Stimulated activated CD8-positive, alpha-beta memory T cell treated with anti-CD3 and anti-CD28 coated beads, Interleukin-7, amount 100 ng/mL, for 48 hours (primary cell): ENCODE data around the gene ADCY6.

Experiments used
- DNase-seq, 2 donors: peaks; one replicate each; pipeline ENCODE4 v3.0.0-alpha.2; 2020; ENCODE audit warnings: low read depth in 1 of 2; ENCODE audit errors: extremely low read depth in 1 of 2

ADCY6 gene

GRCh38 chr12:48816143-48816854, 27.4 kb upstream of the ADCY6 start:
- no peak for DNase-seq

DNA sequence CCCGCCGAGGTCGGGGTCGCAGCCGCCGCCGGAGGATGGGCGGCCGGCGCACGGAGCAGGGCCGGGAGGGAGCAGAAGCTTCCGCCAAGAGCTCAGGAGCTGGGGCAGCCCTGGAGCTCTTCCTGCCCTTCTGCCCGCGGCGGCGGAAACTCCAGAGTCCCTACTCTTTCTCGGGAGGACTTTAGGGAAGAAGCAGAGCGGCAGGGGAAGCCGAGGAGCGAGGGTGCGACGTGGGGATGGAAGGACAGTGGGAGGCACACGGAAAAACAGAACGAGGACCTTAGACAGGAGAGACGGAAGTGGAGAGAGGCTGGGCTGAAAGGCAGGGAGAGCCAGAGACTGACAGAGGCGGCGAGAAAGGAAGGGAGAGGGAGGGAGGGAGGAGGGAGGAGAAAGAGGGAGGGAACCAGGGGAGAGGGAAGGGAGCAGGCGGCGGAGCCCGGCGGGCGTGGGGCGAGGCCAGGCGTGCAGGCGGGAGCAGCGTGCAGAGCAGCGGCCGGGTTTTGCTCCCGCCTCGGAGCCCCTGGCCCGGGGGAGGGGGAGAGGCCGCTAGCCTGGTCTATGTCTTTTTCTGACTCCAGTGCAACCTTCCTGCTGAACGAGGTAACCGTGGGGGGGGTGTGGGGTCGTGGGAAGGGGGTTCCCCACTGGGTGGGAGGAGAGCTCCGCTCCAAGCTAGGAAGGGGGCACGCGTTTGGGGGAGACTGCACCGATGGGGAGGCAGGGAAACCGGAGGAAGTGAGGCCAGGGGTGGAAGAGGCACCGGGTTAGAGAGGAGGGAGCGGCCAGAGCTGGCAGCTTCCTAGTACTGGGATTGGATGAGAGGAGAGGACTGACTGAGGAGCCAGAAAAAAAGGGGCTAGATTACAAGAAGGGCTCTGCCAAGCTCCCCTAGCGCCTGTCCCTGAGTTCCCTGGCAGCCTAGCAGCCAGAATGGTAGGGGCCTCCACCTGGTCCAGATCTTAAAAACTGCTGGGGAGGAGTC, 26.5 kb upstream of the ADCY6 start:
- no peak for DNase-seq

DNA sequence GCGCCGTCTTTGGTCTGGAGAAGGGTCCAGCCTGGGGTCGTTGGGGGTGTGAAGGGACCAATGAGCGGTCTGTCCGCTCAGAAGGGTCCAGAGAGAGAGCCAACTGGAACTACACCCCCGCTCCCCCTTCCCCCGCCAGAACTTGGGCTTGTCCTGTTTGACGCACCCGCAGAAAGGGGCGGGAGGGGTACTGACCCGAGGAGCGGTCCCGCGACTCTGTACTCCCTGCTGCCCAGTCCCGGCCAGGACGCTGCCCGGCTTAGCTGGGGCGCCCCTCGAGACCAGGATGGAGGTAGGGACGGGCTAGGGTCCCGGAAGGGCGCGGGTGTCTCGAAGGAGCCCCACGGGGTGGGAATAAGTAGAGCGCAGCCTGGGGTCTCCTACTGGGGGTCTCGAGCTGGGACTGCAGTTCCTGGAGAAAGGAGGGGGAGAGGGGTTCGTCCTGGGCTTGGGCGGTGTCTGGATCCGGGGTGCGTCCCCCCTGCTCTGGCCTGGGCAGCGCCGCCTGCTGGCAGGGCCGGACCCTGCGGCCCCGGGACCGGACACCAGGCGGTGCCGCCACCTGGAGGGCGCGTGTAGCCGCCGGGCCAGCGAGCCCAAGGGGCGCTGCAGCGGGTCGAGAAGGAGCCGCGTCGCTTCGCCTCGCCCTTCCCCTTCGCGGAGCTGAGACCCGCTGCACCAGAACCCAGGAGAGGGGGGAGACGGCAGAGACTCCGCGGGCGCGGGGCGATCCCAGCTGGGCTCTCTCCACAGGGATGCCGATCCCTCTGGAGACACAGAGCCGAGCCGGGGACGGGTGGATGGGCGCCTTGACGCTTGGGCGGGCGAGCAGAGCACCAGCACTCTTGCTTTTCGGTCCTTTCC, 25.6 kb upstream of the ADCY6 start:
- peak; percentile 64 to 67 for DNase-seq

GRCh38 chr12:48813465-48814261, 24.8 kb upstream of the ADCY6 start:
- DNase-seq = no peak

GRCh38 chr12:48812389-48812788, 23.5 kb upstream of the ADCY6 start:
- DNase-seq = no peak

DNA sequence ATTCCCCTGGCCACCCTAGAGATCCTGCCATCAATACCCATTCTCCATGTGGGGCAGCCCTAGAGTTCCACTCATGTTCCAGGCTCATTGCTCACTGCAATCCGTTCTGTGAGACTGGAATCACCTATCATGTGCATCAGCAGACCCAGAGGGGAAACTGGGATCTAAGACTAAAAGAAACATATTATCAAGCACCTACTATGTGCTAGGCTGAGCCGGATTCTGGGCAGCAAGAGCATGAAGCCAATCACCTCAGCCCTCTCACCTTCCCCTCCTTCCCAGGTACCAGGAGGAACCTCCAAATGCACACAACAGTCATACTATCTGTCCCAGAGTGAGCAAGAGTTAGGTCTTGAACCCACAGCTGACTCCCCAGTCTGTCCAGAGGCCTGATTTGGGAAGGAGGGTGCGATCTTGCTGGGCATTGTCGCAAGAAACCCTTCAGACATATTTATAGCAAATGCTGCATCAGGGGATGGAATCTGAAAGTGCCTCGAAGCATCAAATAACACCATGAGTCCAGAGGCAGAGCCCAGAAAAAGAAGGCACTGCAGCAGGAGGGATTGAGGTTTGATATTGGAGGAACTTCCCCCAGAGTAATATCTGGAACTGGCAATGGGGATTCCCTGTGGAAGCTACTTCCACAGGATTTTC, 22.7 kb upstream of the ADCY6 start:
- DNase-seq = no peak

- no peak for DNase-seq
Measured at GRCh38 chr12:48810903-48811431, 22.1 kb upstream of the ADCY6 start.

GRCh38 chr12:48807981-48808380, 19.1 kb upstream of the ADCY6 start:
- no peak for DNase-seq

GRCh38 chr12:48803675-48804074, 14.8 kb upstream of the ADCY6 start:
- no peak for DNase-seq

DNA sequence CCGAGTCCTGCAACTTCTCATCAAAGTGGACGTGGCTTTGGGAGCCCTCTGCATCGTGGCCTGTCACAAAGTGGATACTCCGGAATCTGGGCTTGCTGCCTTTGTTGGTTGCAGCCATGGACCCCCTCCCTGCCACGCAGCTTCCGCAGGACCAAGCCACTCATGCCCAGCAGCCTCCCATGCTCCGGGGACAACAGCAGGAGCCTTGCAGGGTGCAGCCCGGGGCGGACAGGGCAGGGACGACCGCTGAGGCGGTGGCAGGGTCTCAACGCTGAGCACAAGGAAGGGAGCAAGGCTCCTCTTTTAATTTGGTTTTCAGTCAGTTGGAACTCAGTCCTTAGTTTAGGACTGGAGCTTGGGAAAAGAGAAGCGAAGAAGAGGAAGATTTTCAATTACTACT, 12.1 kb upstream of the ADCY6 start:
- DNase-seq = no peak

DNA sequence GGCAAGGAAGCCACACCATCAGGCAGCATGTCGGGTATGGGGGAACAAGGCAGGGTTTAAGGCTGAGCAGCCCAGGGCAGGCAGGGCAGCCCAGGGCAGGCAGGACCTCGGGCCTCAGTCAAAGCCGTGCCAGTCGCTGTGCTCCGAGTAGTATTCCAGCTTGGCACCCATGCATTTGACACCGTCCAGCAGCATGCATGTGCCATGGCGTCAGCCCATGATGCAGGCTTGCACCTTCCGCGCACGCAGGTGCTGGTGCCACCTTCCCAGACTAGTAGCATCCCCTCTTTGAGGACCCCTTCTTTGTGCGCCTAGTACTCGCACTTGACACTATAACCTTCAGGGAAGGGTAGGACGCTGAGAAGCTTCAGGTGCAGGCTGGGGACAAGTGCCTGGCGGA, 11.6 kb upstream of the ADCY6 start:
- no peak for DNase-seq

- peak in 1 of 2 donors; percentile 47 for DNase-seq
Measured at GRCh38 chr12:48796976-48797375, 8.1 kb upstream of the ADCY6 start.

DNA sequence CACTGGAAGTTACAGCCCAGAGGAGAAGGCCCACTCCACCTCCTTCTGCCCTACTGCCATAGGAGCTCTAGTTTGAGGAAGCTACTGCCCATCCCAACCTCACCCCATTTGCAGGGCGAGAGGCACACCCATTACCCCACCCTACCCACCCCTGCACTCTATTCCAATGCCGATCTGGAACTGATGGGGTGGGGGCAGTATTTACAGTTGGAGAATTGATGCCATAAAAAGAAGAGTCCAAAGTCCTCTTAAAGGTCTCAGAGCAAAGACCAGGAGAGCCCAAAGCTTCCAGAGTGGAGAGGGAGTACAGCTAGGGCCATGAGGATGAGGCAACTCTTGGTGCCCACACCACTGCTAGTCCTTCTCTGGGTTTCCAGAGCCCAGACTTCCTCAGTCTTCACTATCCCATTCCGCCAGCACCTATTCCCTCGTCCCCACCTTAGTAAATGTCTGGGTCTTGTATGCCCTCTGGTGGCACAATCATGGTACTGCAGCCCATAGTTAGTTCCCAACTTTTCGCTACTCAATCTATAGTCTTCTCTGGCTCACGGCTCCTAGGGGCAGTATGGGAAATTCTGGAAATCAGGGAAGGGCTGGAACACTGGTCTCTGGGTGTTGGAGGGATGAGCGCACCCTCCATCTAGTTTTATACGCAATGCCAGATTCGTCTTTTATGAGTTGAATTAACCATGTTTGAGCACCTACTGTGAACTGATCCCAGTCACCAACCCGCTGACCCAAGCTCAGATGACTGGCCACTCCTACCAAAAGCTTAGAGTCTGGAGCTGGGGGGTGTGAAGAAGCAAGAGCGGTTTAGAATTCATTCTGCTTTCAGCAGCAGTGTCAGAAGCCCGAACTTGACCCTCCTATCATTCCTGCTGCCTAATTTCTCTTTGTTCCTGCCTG, 6.9 kb upstream of the ADCY6 start:
- peak in 1 of 2 donors; percentile 14 for DNase-seq

GRCh38 chr12:48794870-48795269, 6.0 kb upstream of the ADCY6 start:
- no peak for DNase-seq

GRCh38 chr12:48793696-48794095, 4.8 kb upstream of the ADCY6 start:
- no peak for DNase-seq

DNA sequence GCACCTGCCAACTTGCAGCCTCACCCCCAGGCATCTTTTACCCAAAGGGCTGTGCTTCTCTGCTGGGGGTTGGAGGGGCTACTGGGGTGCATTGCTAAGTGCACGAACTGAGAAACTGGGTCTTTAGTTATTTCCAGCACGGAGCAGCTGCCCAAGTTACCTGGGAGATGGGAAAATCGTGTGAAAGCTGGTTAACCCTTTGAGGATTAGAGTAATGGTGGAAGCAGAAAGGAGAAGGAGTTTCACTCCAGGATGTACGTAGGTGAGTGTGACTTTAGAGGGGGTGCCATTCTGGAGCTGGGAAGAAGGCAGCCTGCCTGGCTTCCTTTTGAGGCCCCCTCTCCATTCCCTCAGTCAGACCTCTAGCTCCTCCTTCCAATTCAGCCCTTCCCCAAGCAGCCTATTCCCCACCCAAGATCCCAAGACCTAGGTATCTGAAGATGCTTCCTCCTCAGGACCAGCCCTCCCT, 1.0 kb upstream of the ADCY6 start:
- no peak for DNase-seq

DNA sequence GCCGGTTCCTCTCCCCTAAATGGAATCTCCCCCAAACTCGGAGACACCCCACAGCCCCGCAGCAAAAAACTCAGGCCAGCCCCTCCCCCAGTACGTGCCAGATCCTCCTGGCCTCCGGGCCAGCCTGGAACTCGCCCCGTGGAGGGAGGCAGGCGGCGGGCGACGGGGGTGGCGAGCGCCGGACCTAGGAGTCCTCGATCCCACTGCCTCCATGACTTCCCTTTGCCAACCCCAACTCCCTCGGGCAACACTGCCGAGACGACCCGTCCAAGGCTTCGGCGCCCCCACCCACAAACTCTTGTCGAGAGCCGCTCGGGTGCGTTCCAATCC, 400 bp downstream of the ADCY6 start:
- no peak for DNase-seq

GRCh38 chr12:48787791-48788523, 932 bp downstream of the ADCY6 start:
- no peak for DNase-seq
